GM18526 (cell line): Measurements from ENCODE around the gene EFNA5.

ENCODE experiments used
- POLR2A ChIP-seq: IDR thresholded peaks from 3 replicates; pipeline ENCODE4 v1.6.1; 2011; ENCODE audit not compliant: insufficient read length; ENCODE audit errors: extremely low read depth

EFNA5 gene

DNA sequence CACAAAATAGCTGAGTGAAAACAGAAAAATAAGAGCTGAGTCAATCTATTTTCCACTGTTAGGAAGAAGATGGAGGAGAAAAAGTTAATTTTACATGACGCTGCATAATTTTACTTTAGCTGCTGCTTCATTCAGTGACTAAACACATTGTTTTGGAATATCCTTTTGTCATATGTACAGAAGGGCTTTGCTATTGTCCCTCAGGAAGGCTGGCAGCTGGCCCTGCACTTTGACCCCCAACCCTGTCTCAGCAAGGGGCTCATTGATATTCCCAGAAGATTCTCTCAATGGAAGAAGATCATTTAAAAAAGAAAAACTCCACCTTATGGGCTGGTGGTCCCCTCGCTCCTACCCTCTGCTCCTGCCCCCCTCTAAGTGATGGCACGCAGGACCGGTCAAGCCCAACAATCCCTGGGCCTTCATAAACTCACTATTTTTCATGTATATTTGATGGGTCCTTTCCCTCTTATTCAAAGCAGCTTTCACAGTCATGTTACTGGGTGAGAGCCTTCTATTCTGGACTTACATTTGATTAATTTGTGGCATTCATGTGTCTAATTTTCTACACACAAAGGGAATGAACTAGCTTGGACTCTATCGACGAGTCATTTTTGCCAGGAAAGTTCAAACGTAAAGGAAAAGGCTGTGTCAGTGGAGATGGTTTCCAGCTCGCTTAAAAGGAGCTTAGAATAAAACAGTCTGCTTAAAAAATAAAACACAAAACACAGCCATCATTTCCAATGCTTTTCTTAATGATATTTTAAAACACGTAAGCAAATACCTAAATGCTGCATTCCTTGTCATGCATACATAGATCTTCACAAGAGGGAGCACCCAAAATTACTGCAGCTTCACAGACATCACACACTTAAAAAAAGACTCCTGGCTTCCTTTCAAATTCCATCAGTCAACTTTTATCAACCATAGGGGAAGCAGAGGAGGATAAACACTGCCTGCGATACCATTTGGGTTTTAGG lies 104.7 kb downstream of the EFNA5 start:
- no peak for TF ChIP-seq POLR2A

DNA sequence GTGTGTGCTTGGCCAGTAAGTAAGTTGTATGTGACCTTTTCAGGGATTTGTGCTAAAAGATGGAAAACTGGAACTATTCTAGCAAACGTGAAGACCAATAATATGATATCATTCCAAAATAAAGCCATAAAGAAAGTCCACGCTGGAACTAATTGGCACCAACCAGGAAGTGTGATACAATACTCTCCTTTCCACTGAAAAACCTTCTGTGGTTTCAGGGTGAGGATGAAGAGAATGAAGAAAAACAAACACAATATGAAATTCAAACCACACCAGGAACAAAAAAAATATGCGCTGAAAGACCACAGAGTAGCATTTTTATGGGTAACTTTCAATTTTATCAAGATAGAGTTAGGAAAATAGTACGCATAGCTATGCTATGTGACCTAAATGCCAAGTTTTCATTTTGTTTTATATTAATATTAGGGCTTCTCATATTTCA lies 105.8 kb downstream of the EFNA5 start:
- no peak for TF ChIP-seq POLR2A

- no peak for TF ChIP-seq POLR2A
Observed at GRCh38 chr5:107563959-107564544, 106.7 kb downstream of the EFNA5 start.

DNA sequence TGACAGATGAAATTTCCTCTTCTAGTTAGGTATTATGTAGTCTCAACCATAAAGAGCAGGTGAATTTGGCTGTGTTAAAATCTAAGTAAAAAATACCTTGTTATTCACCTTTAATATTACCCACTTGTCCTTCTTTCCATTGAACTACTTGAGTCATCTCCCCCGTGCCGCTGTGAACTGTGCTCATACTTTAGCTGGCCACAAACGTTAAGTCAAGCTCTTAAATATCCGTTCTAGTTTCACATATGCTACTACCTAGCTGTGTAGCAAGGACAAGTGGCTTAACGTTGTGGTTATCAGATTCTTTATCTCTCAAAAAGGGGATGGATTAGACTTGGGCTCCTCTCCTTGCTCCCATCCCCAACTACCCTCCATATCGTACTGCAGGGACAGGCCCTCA lies 110.4 kb downstream of the EFNA5 start:
- TF ChIP-seq POLR2A, result no peak

DNA sequence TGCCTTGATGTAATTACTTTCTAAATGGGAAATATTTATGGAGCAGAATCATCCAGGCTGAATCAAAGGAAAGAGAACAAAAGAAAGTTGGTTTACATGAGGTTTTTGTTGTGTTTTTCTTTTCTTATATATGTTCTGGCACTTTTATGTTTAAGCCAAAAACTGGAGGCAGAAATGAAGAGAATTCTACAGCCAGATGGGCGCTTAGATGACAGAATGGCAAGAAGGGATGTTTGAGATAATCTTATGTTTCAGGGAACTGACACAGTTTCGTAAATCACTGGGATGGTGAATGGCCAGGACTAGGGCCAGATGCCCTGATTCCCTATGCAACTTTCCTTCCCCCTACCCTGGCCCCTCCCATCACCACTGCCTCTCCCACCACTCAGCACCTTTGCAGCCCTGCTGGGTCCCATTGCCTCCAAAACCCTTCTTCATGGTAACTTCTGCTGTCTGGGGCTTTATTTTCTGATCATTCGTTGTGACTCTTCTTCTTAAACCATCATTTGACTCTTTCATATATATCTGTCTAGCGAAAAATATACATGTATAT lies 111.8 kb downstream of the EFNA5 start:
- no peak for TF ChIP-seq POLR2A

GRCh38 chr5:107557051-107557658 lies 113.6 kb downstream of the EFNA5 start:
- no peak for TF ChIP-seq POLR2A

GRCh38 chr5:107556575-107556974 lies 114.2 kb downstream of the EFNA5 start:
- no peak for TF ChIP-seq POLR2A

GRCh38 chr5:107555425-107556090 lies 115.2 kb downstream of the EFNA5 start:
- TF ChIP-seq POLR2A, result no peak

- TF ChIP-seq POLR2A, result no peak
Observed at GRCh38 chr5:107554776-107555424, 115.8 kb downstream of the EFNA5 start.

GRCh38 chr5:107553117-107553555 lies 117.6 kb downstream of the EFNA5 start:
- no peak for TF ChIP-seq POLR2A

GRCh38 chr5:107551088-107551487 lies 119.6 kb downstream of the EFNA5 start:
- TF ChIP-seq POLR2A, result no peak

GRCh38 chr5:107549567-107549966 lies 121.2 kb downstream of the EFNA5 start:
- no peak for TF ChIP-seq POLR2A

GRCh38 chr5:107548477-107548876 lies 122.3 kb downstream of the EFNA5 start:
- TF ChIP-seq POLR2A, result no peak

DNA sequence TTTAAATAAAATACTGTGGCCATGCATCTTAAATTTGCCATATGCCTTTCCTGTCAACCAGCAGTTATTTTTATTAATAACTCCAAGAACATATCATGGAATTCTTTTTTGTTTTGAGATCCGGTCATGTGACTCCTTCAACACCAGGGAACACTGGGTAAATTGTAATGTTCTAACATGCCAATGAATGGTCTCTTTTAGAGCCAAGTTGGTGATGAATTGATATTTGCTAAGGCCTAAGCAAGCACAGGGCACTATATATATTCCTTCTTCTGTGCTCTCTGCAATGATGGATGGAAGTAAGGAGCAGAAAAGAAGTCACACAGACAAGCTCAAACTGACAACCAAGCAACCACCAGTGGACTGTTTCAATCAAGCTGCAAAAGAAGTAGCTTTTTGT lies 124.0 kb downstream of the EFNA5 start:
- TF ChIP-seq POLR2A, result no peak

- TF ChIP-seq POLR2A, result no peak
Observed at GRCh38 chr5:107545486-107545885, 125.3 kb downstream of the EFNA5 start.

DNA sequence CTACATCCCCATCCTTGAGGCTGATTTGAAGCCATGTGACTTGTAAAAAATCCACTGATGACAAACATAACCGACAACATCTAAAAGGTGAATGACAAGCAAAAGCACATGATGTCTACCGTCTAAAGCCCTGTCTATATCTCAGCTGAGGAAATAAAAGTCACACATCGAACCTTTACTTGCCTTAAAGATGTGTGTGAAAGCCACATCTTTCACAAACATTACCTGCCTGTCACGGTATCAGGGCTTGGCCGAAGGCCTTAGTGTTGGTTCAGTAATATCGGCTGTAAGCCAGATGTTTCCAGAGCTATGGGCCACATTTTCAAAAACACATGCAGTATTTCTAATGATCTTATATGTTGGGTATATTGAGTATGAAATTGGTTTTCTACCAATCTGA lies 125.8 kb downstream of the EFNA5 start:
- no peak for TF ChIP-seq POLR2A
